Glomerular endothelial cell (primary cell): ENCODE data around the gene FGF22. TPM values are rescaled to one million over a fixed set of nuclear protein-coding genes. Genes with fewer than 3 reads are reported as not detected.
"Not testable (repeated sequence)": the region's sequence is repeated elsewhere in the genome, so short reads cannot be mapped to it uniquely, and the experiment has no call there.

ENCODE experiments used
- DNase-seq: peaks from one replicate; pipeline ENCODE4 v3.0.0-alpha.2; 2011; ENCODE audit warnings: low read depth, low spot score; ENCODE audit errors: extremely low read depth
- total RNA-seq: library from RNA; depleted of rRNA; stranded (reverse); fragments of >200 nt; gene quantifications from 2 replicates; pipeline ENCODE4 v1.2.3, GENCODE V29; 2015

Gene FGF22
- total RNA-seq = 0.35 TPM in 1 of 2 replicates, not detected in the other

DNA sequence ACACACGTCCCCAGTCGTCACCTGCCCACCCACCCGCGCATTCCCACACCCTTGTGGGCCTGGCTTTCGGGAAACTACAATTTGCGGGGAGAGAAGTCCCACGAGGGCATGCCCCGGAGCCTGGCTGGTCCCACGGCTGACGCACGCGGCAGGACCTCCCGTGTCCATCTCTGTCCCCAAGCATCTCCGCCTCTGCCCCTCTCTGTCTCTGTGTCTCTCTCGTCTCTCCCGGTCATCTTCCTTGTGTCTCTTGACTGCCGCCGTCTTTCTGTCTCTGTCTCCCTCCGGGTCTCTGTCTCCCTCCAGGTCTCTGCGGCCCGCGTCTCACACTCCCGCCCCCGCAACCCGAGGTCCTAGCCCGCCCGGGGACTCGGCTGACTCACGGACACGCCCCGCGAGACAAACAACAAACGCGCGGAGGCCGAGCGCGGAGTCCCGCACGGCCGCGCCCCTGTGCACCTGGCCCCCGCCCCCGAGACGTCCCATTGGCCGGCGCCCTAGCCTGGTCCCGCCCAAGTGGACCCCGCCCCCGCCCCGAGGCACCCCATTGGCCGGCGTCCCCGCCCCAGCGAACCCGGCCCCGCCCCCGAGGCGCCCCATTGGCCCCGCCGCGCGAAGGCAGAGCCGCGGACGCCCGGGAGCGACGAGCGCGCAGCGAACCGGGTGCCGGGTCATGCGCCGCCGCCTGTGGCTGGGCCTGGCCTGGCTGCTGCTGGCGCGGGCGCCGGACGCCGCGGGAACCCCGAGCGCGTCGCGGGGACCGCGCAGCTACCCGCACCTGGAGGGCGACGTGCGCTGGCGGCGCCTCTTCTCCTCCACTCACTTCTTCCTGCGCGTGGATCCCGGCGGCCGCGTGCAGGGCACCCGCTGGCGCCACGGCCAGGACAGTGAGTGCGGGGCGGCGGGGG, at the start of gene FGF22:
Gene FGF22, plus strand, starts transcription at position 627 of the 908 bp plus-strand sequence. Its CDS starts 47 bp downstream, at position 674.
- no peak for DNase-seq

DNA sequence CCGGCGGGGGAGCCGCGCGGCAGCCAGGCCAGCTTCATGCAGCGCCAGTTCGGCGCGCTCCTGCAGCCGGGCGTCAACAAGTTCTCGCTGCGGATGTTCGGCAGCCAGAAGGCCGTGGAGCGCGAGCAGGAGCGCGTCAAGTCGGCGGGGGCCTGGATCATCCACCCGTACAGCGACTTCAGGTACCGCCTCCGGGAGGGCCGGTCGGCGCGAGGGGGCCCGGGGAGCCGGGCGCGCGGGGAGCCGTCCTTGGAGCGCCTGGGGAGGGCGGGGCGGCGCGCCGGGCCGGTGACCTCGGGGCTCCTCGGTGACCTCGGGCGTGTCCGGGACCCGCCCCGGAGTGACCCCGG, 49.3 kb upstream of the FGF22 start:
- no peak for DNase-seq

DNA sequence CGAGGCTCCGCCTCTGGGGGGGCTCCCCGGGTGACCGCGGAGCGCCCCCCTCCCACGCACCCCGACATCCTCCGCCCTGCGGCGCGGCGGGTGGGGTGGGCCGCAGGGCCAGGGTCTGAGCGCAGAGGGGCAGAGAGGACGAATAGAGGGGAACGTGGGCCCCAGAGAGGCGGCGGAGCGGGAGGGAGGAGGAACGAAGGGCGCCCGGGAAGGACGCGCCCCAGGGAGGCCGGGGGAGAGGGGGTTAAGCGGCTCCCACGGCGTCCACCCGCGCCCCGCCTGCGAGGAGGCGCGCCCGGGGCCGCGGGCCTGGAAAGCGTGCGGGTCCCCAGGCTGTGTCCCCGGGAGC, 49.0 kb upstream of the FGF22 start:
- DNase-seq = no peak

DNA sequence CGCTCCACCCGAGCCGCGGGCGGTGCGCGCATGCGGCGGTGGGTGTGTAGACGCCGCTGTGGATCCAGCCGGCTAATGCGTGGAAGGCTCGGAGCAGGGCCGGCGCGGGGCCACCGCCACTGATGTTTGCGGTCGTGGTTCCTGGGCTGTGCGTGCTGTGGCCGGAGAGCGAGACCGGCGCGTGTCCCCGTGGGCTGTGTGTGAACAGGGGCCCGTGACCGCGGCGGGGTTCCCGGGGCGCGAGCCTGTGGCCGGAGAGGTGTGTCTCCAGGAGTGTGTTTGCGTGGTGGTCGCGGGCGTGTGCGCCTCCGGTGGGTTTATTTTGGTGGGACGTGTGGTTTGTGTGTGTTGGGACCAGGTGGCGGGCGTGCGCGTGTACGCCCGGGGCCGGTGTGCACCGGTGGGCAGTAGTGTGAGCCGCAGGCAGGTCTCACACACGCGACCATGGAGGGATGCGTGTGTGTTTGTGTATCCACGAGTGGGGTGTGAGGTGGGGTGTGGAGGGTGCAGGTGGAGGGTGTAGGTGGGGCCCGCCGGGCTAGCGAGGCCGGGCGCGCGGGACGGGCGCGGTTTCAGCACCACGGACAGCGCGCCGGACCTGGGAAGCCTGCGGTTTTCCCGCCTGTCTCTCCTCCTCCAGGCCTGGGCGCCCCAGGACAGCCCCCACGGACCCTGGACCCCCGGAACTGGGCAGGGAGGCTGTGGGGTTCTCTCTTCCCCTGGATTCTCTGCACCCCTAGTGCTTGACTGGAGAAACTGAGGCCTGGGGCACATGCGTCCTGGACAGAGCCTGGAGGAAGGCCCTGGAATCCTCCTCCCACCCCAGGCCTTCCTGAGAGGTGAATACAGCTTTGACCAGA, 48.4 kb upstream of the FGF22 start:
- no peak for DNase-seq

DNA sequence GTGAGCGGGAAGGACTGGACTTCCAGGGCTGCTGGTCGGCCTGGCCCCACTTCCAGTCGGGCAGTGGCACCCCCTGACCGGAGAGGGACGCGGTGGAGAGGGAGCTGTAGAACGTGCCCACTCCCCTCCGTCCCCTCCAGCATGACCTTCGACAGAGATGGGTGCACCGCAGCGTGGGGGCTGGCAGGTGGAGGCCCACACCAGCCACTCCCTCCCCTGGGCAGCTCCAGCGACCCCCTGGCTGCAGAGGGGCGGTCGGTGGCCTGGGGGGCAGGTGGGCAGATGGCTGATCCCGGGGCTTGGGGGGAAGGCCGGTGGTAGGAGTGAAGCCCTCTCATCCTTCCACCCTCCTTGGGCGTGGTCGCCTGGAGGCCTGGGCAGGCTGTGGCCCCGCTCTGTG, 47.6 kb upstream of the FGF22 start:
- DNase-seq = no peak

DNA sequence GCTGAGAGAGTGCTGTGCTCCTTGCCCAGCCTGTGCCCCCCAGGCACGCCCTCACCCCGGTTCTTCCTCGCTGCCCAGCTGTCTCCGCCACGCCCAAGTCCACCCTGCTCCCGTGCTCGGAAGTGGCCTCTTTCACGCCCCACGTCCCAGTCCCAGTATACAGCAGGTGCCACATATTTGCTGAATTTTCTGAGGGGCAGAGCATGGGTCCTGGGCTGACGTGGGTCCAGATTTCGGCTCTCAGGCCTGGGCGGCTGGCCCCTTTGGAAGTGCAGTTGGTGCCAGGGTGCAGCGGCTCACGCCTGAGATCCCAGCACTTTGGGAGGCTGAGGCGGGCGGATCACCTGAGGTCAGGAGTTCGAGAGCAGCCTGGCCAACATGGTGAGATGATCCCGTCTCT, 46.6 kb upstream of the FGF22 start:
- no peak for DNase-seq

DNA sequence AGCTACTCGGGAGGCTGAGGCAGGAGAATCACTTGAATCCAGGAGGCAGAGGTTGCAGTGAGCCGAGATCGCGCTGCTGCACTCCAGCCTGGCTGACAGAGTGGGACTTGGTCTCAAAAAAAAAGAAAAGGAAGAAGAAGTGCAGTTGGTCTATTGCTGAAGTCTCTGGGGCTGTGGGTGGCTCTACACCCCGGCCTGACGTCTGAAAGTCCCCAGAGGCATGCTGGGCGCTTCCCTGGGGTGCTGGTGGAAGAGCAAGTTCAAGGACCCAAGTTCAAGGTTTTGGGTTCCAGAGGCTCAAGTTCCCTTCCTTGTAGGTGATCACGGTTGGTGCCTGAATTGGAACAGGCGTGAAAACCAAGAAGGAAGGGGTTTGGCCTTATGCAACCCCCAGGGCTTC, 46.2 kb upstream of the FGF22 start:
- no peak for DNase-seq

DNA sequence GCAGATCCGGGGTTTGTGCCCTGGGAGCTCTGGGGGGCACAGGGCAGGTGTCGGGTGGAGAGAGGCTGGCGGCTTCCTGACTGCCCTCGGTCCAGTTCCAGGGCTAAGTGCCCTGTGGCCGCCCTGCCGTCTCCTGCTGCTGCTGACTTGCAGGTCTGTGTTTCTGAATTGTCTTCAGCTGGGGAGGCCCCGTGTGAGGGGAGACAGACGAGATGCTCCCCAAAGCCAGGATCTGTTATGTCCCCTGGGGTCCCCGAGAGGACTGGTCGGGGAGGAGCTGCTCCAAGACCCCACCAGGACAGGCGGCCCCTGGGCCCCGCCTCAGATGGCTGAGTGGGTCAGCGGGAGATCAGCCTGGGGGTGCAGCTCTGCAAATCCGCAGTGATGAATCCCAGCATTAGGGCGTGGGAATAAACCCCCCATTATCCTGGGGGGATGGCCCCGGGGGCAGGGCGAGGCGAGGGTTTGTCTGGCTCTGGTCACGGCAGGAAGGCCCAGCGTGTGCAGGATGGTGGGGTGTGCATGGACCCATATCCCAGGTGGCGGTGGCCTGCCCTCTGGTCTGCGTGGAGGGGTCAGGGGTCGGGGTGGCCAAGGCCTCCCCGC, 45.3 kb upstream of the FGF22 start:
- no peak for DNase-seq

DNA sequence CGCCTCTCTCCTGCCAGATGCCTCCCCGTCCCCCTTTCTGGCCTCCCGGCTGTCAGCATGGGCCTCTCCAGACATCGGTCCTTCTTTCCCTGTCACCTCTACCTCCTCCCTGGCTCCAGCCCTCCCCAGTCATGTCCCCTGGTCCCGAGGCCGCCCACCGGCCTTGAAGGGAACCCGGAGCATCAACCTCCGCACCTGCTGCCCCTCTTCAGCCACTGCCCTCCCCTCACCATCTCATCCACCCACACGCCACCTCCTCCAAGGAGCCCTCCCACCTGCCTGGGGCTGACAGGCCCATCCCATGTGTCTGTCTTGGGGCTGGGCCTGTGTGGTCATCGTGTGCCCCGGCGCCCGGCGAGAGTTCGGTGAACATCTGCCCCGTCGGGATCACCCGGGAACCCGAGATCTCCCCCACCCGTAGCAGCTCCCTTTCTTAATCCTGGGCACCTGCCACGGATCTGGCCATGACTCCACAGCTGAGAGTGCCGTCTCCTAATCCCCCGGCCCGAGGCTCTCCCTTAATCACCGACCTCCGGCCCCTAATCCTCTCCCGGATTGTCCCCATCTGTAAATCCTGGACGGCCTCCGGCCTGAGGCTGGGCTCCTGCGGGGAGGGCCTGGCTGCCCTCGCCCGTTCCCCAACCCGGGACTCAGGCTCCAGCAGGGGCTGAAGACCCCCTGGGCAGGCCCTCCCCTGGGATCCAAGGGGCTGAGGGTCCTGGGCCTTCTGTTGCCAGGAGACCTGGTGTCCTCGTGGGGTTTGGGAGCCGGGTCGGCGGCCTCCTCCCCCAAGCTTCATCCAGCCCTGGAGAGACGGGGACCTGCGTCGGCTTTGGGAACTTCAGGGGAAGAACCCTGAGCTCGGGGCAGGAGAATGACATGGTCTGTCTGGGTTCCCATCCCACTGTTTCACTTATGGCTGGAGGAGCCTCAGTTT, 44.1 kb upstream of the FGF22 start:
- no peak for DNase-seq

DNA sequence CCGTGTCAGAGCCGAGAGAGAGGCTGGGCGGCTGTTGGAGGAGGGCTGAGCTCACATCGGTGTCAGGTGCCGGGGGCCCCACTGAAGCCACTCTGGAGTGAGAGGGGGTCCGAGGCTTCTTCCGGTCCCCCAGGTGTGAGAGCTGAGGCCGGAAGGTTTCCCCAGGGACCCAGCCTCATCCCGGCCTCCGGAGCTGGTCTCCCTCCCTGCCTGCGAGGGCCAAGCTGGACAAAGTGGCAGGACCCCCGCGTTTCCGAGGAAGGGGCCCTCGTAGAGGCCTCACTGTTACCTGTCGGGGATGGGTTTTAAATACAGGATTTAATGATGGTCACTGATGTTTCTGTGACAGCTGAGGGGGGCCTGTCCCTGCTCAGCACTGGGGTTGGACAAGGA, 43.4 kb upstream of the FGF22 start:
- no peak for DNase-seq

DNA sequence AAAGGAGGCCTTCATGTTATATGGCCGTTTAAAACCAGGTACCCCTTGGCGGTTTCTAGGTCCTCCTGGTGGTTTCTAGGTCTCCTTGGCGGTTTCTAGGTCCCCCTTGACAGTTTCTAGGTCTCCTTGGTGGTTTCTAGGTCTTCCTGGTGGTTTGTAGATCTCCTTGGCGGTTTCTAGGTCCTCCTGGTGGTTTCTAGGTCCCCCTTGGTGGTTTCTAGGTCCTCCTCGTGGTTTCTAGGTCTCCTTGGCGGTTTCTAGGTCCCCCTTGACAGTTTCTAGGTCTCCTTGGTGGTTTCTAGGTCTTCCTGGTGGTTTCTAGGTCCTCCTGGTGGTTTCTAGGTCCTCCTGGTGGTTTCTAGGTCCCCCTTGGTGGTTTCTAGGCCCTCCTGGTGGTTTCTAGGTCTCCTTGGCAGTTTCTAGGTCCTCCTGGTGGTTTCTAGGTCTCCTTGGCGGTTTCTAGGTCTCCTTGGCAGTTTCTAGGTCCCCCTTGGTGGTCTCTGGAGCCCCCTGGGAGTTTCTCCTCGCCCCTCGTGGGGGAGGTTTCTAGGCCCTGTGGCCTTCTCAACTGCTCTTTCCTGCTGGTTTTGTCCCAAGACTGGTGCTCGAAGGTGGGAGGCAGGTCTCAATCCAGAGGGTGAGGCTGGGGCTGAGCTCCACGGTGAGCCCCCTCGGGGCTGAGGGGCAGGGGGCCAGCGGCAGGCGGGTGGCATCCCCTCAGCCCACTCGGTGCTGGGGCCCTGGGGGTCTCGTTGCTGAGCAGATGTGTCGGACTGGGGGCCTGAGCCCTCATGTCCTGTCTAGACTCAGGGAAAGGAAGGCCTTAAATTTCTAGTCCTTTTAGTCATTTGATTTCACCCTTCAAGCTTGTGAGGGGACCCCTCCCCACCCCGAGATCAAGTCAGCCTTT, 42.0 kb upstream of the FGF22 start:
- no peak for DNase-seq

DNA sequence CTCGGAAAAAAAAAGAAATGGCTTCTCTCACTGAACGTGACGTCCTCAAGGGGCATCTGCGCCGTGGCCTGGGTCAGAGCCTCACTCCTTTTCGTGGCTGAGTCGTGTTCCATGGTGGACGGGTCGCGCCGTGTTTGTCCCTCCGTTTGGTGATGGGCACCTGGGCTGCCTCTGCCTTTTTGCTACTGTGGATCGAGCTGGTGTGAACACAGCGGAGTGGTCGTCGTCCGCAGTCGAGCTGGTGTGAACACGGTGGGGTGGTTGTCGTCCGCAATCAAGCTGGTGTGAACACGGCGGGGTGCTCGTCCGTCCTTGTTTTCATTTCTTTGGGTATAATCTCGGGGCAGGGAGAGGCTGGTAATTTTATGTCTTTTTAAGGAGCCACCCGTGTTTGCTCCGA, 38.4 kb upstream of the FGF22 start:
- DNase-seq = no peak

DNA sequence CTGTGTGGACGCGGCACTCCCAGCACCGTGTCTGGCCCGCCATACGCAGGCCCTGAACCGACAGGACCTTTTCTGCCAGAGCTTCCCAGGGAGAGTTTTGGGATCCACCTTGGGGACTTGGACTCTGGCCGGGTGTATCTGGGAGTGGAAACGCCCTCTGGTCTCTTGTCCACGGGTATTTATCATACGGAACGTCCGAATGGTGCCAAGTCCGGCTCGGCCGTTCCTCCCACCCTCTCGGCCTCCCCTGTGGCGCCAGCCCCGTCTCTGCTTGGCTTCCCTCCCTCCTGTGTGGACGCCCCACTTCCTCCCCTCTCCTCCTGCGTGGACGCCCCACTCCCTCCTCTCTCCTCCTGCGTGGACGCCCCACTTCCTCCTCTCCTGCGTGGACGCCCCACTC, 37.9 kb upstream of the FGF22 start:
- no peak for DNase-seq

DNA sequence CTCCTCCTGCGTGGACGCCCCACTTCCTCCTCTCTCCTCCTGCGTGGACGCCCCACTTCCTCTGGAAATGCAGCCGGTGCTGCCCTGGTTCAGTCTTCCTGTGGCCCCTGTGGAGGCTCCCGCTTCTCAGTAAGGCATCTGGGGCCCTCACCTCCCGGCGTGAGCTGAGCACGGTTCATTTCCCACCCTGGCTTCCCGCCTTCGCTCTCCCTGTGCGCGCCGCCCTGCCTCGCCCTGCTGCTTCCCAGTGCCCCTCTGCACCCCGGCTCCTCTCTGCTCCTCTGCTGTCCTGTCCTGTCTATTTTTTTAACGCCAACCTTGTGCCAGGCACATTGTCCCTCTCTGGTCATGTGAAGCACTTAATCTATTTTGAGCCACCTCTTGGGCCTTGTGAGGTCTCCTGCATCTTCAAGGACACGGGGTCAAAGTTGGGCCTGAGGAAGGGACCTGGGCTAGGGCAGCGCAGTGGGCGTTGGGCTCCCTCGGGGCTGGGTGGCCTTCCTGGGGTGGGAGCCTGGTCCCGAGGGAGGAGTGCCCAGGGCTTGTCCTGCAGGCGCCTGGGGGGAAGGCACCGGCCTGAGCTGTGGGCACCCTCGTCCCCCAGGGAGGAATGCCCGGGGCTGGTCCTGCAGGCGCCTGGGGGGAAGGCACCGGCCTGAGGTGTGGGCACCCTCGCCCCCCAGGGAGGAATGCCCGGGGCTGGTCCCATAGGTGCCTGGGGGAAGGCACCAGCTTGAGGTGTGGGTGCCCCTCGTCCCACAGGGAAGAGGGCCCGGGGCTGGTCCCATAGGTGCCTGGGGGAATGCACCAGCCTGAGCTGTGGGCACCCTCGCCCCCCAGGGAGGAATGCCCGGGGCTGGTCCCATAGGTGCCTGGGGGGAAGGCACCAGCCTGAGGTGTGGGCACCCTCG, 37.0 kb upstream of the FGF22 start:
- no peak for DNase-seq

DNA sequence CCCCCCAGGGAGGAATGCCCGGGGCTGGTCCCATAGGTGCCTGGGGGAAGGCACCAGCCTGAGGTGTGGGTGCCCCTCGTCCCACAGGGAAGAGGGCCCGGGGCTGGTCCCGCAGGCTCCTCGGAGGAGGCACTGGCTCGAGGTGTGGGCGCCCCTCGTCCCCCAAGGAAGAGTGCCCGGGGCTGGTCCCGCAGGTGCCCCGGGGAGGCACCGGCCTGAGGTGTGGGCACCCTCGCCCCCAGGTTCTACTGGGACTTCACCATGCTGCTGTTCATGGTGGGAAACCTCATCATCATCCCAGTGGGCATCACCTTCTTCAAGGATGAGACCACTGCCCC, 36.4 kb upstream of the FGF22 start:
- not testable (repeated sequence) for DNase-seq

DNA sequence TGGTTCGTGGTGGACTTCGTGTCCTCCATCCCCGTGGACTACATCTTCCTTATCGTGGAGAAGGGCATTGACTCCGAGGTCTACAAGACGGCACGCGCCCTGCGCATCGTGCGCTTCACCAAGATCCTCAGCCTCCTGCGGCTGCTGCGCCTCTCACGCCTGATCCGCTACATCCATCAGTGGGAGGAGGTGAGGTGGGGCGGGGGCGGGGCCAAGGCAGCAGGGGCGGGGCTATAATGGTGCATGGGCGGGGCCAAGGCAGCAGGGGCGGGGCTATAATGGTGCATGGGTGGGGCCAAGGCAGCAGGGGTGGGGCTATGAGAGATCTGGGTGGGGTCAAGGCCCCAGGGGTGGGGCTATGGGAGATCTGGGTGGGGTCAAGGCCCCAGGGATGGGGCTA, 35.9 kb upstream of the FGF22 start:
- not testable (repeated sequence) for DNase-seq

DNA sequence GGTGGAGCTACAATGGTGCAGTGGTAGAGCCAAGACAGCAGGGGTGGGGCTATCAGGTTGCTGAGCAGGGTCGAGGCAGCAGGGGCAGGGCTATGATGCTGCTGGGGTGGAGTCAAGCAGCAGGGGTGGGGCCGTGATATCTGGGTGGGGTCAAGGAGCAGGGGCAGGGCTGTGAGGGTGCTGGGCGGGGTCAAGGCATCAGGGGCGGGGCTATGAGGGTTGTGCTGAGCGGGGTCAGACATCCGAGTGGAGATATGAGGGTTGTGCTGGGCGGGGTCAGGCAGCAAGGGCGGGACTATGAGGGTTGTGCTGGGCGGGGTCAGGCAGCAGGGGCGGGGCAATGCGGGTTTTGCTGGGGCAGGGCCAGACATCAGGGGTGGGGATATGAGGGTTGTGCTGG, 35.3 kb upstream of the FGF22 start:
- DNase-seq = no peak
